HFFc6 (cell line): Measurements from ENCODE around the gene RBM20. TPM values are rescaled to one million over a fixed set of nuclear protein-coding genes. Genes with fewer than 3 reads are reported as not detected.

Experiments
- DNase-seq: peaks from one replicate; pipeline ENCODE4 v3.0.0-alpha.2; 2018
- H3K27ac Mint-ChIP-seq: 2 replicates; pipeline ENCODE4 v1.8.0; 2020; ENCODE audit warnings: mild to moderate bottlenecking, mixed read lengths
- H3K27me3 Mint-ChIP-seq: 2 replicates; pipeline ENCODE4 v1.8.0; 2021; ENCODE audit warnings: mild to moderate bottlenecking, moderate library complexity, mixed read lengths; ENCODE audit not compliant: insufficient read depth
- H3K36me3 Mint-ChIP-seq: 2 replicates; pipeline ENCODE4 v1.8.0; 2021; ENCODE audit warnings: low read depth, mixed read lengths
- H3K4me1 Mint-ChIP-seq: 2 replicates; pipeline ENCODE4 v1.8.0; 2020; ENCODE audit warnings: low read depth, mixed read lengths
- H3K4me3 Mint-ChIP-seq: 2 replicates; pipeline ENCODE4 v1.8.0; 2020; ENCODE audit warnings: mild to moderate bottlenecking, moderate library complexity, mixed read lengths
- H3K9me3 Mint-ChIP-seq: 2 replicates; pipeline ENCODE4 v1.8.0; 2020; ENCODE audit warnings: mild to moderate bottlenecking, mixed read lengths
- total RNA-seq, 6 experiments: library from RNA; stranded (reverse); fragmentation: NEBNext Ultra II Directional; extraction: Animal tissue kit (Norgen Biotek cat#: 25700); gene quantifications; 2 replicates in 1 of 6; 3 replicates in 5 of 6; pipeline ENCODE4 v1.2.3, GENCODE V29; 2021
- TF ChIP-seq, protein P1 (sequence below): fragments of 200-600 bp; sonication (generic); IDR thresholded peaks from 2 replicates; pipeline ENCODE4 v1.5.0; 2021; ENCODE audit warnings: antibody characterized with exemption, mild to moderate bottlenecking

The RBM20 gene
- total RNA-seq, 6 experiments from 2014 or later, result not detected

GRCh38 chr10:110746969-110747608 lies 103.0 kb downstream of the RBM20 start:
- Mint-ChIP-seq H3K4me3 (no peak overlapping the region), H3K36me3 (peaks cover 3% of the 10 kb centered on the region; the same call in 1 of the 2 replicates), H3K4me1 (peaks cover 14% of the 10 kb centered on the region), H3K27ac (no peak overlapping the region), H3K9me3 (peaks cover 3% of the 10 kb centered on the region; the same call in 1 of the 2 replicates), H3K27me3 (peaks cover 30% of the 10 kb centered on the region)
- TF ChIP-seq, protein P1, sequence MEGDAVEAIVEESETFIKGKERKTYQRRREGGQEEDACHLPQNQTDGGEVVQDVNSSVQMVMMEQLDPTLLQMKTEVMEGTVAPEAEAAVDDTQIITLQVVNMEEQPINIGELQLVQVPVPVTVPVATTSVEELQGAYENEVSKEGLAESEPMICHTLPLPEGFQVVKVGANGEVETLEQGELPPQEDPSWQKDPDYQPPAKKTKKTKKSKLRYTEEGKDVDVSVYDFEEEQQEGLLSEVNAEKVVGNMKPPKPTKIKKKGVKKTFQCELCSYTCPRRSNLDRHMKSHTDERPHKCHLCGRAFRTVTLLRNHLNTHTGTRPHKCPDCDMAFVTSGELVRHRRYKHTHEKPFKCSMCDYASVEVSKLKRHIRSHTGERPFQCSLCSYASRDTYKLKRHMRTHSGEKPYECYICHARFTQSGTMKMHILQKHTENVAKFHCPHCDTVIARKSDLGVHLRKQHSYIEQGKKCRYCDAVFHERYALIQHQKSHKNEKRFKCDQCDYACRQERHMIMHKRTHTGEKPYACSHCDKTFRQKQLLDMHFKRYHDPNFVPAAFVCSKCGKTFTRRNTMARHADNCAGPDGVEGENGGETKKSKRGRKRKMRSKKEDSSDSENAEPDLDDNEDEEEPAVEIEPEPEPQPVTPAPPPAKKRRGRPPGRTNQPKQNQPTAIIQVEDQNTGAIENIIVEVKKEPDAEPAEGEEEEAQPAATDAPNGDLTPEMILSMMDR, result no peak
- DNase-seq, result no peak

- 0 out of 2 replicates have a peak, but pooled peaks cover 7% of the 10 kb centered on the region for H3K4me1 Mint-ChIP-seq
These were observed 103.7 kb downstream of the RBM20 start for GRCh38 chr10:110747609-110748464.

GRCh38 chr10:110748970-110749369 lies 104.8 kb downstream of the RBM20 start:
- TF ChIP-seq, protein P1, result no peak

More at GRCh38 chr10:110747609-110748464, 103.7 kb downstream of the RBM20 start:
- Mint-ChIP-seq H3K27me3 (peaks cover 24% of the 10 kb centered on the region), H3K27ac (no peak overlapping the region), H3K4me3 (no peak overlapping the region), H3K36me3 (peaks cover 3% of the 10 kb centered on the region; the same call in 1 of the 2 replicates), H3K9me3 (peaks cover 3% of the 10 kb centered on the region; the same call in 1 of the 2 replicates)
- TF ChIP-seq, protein P1, result no peak
- DNase-seq, result peak; percentile 11

DNA sequence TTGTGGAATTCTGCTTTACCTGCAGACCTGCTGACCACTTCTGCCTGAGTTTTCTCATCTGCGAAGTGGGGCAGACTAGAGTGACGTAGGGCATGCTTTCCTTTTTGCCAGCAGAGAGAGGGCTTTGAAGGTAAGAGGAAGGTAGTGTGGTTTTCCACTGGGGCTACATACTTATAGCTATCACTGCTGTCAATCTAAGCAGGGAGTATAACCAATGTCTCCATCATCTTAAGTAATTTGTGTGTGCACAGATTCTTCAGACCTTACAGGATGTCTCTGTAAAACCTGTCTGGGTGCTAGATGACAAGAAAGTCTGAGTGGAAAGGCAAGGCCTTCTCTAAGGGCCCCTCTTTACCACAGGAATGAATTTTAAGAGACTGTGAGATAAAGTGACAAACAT lies 106.8 kb downstream of the RBM20 start:
- DNase-seq, result no peak
- Mint-ChIP-seq H3K9me3 (peaks cover 3% of the 10 kb centered on the region; the same call in 1 of the 2 replicates), H3K27ac (no peak overlapping the region), H3K4me1 (0 out of 2 replicates have a peak, but pooled peaks cover 7% of the 10 kb centered on the region), H3K4me3 (no peak overlapping the region), H3K36me3 (peaks cover 3% of the 10 kb centered on the region; the same call in 1 of the 2 replicates), H3K27me3 (peaks cover 16% of the 10 kb centered on the region)
- TF ChIP-seq, protein P1, result no peak

More at GRCh38 chr10:110748970-110749369, 104.8 kb downstream of the RBM20 start:
- peaks cover 3% of the 10 kb centered on the region; the same call in 1 of the 2 replicates for H3K9me3 Mint-ChIP-seq
- no peak overlapping the region for H3K27ac Mint-ChIP-seq
- H3K36me3 Mint-ChIP-seq, result peaks cover 3% of the 10 kb centered on the region; the same call in 1 of the 2 replicates
- DNase-seq, result no peak
- H3K4me1 Mint-ChIP-seq, result 0 out of 2 replicates have a peak, but pooled peaks cover 7% of the 10 kb centered on the region
- H3K4me3 Mint-ChIP-seq, result no peak overlapping the region
- H3K27me3 Mint-ChIP-seq, result peaks cover 19% of the 10 kb centered on the region

GRCh38 chr10:110751850-110752249 lies 107.7 kb downstream of the RBM20 start:
- H3K9me3 Mint-ChIP-seq, result peaks cover 3% of the 10 kb centered on the region; the same call in 1 of the 2 replicates
- H3K27me3 Mint-ChIP-seq, result peaks cover 20% of the 10 kb centered on the region
- no peak overlapping the region for H3K4me3 Mint-ChIP-seq
- H3K4me1 Mint-ChIP-seq, result 0 out of 2 replicates have a peak, but pooled peaks cover 7% of the 10 kb centered on the region
- no peak overlapping the region for H3K27ac Mint-ChIP-seq
- no peak for DNase-seq
- TF ChIP-seq, protein P1, result no peak
- H3K36me3 Mint-ChIP-seq, result peaks cover 3% of the 10 kb centered on the region; the same call in 1 of the 2 replicates
